HL-60/S4 treated with phorbol 12-myristate 13-acetate at 8.2 ng/mL for 4 days and 3 days (cell line): Measurements from ENCODE around the gene PTPN22.

Experiments used
- in situ Hi-C: fragments of 300-500 bp; cut with MboI; formaldehyde crosslinking; loops from 2 replicates; pipeline ENCODE4 v1.15.0; 2022; ENCODE audit warnings: low sequenced_read_pairs

Gene PTPN22

GRCh38 chr1:113871597-113872113 lies at the start of gene PTPN22:
PTPN22 (minus strand) TSS chr1:113871712.
- in situ Hi-C loops = no loop called here

DNA sequence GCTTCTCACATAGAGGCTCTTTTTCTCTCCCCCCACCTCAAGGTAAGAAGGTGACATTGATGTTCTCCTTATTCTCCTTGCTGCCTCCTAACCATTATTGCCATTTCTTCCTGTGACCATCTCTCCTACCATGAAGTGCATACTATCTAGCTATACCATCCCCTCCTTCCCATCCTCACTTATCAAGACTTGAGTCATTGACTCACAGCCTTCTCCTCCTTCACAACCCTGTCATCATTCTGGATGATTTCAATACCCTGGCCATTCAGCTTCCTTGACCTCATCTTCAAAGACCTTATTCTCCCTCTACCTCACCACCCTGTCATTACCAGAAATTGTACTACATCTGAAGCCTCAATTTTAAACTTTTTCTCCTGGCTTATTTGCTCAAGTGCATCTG lies 46.7 kb upstream of the PTPN22 start:
- in situ Hi-C loops = no loop called here

GRCh38 chr1:113917400-113918082 lies 46.0 kb upstream of the PTPN22 start:
- in situ Hi-C loops = no loop called here

- in situ Hi-C loops = no loop called here
Measured at GRCh38 chr1:113916974-113917373, 45.5 kb upstream of the PTPN22 start.

- in situ Hi-C loops = no loop called here
Measured at GRCh38 chr1:113913887-113914664, 42.6 kb upstream of the PTPN22 start.

- in situ Hi-C loops = no loop called here
Measured at GRCh38 chr1:113913312-113913668, 41.8 kb upstream of the PTPN22 start.

DNA sequence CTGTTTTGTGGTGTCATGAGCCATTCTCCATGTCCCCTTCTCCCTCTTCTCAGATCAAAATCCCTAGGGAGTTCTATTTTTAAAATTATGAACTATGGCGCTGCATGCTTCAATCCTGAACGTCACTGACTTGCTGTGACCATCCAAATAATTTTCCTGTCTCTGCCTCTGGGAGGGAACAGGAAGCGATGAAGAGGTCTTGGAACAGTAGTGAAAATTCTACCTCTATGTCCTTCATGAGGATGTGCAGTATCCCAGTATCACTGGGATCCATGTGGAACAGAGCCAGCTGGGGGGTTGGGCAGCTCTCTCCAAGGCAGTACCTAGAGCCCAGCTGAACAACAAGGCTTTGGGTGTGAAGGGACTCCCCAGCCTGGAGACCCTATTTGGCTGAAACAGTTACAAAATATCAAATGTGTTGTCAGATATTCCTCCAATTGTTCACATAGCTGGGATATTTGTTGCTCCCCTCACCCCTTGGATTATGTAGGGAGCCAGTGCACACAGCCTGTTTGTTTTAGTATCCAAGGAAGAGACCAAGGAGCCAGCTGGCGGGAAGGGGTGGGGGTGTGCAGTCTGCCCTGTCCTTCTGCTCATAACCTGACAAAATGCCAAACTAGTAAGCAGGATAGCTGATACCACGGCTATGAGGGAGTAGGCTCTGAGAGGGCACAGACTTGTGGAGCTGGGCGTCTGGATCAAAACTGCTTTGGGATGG lies 41.2 kb upstream of the PTPN22 start:
- in situ Hi-C loops = no loop called here

DNA sequence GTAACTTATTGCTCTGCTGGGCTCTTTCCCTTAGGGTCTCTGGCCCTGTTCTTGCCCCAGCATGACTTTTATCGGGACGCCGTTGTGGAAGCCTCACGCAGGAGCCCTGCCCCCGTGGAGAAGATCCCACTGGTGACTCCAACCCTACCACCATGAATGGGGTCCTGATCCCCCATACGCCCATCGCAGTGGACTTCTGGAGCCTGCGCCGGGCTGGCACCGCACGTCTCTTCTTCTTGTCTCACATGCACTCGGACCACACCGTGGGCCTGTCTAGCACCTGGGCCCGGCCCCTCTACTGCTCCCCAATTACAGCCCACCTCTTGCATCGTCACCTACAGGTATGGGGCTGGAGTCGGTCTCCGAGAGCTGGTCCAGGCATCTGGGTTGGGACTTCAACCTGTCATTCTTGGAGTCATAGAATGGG lies 33.9 kb upstream of the PTPN22 start:
- in situ Hi-C loops = no loop called here

- in situ Hi-C loops = no loop called here
Measured at GRCh38 chr1:113904674-113905434, 33.3 kb upstream of the PTPN22 start, which contains the start of the genes AP4B1 and DCLRE1B. AP4B1 (minus strand) TSS chr1:113904799; CDS start chr1:113904717, 82 bp downstream. DCLRE1B (plus strand) TSS chr1:113905326; CDS start chr1:113905587, 261 bp downstream.

GRCh38 chr1:113904293-113904673 lies 32.8 kb upstream of the PTPN22 start:
- in situ Hi-C loops = no loop called here

GRCh38 chr1:113903501-113904292 lies 32.2 kb upstream of the PTPN22 start:
- in situ Hi-C loops = no loop called here

DNA sequence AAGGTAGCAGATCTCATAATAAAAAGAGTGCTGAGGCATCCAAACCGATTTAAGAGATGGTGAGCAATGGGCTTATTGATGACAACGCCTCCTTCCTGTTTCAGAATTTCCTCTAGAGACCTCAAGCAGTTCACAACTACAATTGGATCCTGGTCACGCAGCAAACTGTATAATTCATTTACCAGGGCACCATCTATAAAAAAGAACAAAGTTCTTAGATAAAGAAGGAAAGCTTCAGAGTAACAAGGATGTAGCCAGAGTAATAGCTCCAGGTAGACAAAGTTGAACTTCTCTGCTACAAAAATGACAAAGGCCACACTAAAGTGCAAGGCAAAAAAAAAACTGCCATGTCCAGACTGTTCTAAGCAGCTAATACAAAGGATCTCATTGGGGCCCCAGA lies 29.7 kb upstream of the PTPN22 start:
- in situ Hi-C loops = no loop called here

- in situ Hi-C loops = no loop called here
Measured at GRCh38 chr1:113899111-113899510, 27.6 kb upstream of the PTPN22 start.

DNA sequence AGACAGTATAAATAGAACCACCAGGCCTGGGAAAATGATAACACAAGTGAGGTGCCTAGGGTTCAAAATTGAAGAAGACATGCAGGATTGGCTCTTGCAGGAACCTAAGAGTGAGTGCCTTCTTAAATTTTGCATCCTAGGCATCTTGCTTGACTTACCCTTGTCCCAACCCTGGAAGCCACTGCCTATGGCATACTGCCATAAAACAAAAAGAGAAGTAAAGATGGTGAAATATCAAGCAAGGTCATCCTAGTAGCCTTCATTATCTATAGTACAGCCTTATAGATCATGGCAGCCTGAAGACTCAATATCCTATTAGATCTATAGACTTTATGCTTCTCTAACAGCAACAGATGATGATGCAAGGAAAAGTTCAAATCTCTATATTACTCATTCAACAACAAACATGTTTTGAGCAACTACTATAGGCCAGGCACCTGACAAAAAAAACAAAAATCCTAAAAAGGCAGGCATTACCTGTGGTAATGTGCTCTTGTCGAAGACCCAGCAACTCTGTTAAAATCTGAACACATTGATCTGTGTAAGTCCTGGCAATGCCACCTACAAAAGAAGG lies 26.8 kb upstream of the PTPN22 start:
- in situ Hi-C loops = no loop called here

DNA sequence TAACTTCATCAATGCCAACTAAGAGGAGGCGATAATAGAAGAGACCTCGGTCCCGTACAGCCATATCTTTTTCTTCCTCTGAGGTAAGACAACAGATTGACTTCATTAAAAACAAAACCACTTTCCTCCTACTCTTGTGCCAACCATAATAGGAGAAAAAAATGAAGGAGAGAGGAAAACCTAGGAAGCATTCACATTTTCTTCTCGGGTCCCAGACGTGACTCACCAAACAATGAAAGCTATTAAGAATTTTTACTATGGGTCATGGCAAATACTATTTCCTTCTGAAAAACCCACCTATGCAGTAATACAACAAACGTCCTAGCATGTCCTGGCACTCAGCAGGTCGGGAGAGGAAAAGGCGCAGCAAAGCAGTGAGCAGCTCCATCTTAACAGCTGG lies 24.4 kb upstream of the PTPN22 start:
- in situ Hi-C loops = no loop called here

DNA sequence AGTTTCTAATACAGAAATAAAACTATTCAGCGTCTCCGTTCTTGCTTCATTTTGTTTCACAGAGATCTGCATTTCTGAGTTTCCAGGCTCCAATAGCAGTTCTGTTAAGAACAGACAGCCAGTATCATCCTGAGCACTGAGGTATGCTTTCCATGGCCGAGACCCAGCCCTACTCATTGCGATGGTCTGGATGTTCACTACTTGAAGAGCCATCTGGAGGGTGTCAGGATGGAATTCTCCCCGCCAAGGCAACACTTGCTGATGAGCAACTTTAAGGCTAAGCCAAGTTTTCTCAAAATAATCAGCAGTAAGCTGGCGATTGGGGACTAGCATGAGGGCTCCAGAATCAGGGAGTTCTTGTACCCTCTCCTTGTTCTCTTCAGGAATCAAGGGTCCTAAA lies 23.6 kb upstream of the PTPN22 start:
- in situ Hi-C loops = no loop called here

DNA sequence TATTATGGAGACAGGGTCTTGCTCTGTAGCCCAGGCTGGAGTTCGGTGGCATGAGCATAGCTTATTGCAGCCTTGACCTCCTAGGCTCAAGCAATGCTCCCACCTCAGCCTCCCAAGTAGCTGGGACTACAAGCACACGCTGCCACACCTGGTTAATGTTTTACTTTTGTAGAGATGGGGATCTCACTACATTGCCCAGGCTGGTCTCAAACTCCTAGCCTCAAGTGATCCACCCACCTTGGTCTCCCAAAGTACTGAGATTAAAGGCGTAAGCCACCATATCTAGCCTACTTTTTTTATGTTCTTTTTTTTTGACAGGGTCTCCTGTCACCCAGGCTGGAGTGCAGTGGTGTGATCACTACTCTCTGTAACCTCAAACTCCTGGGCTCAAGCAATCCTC lies 21.8 kb upstream of the PTPN22 start:
- in situ Hi-C loops = no loop called here

DNA sequence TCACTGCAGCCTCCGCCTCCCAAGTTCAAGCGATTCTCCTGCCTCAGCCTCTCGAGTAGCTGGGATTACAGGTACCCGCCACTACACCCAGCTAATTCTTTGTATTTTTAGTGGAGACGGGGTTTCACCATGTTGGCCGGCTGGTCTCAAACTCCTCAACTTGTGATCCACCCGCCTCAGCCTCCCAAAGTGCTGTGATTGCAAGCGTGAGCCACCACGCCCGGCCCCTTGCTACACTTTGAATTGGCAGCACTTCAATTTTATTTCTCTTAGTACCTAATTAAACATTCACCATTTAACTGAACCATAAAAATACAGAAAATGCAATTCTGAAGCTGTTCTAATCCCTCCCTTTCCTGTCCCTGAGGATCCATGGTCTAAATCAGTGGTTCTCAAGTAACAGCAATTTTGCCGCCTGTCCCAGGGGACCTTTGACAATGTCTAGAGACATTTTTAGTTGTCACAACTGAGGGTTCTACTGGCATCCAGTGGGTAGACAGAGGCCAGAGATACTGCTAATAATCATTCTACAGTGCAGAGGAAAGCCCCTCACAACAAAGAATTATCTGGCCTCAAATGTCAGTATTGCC lies 20.2 kb upstream of the PTPN22 start:
- in situ Hi-C loops = no loop called here

DNA sequence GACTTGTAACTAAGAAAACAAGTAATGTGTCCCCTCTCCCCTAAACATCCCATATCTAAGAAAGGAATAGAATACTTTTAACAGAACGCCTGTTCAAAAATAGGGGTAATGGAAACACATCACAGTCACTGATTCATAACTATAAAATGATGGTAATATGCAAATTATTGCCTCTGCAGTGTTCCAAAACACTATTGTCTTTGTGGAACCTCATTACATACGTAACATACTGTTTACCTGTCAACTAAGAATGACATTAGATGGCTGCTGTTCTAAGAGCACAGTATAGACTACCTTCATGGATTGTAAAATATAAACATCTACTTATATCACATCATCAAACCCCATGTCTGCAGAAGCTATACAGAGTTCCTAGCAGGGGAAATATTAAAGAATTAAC lies 19.3 kb upstream of the PTPN22 start:
- in situ Hi-C loops = no loop called here
